Measurements from ENCODE around the gene SLC12A4.

SLC12A4 gene

DNA sequence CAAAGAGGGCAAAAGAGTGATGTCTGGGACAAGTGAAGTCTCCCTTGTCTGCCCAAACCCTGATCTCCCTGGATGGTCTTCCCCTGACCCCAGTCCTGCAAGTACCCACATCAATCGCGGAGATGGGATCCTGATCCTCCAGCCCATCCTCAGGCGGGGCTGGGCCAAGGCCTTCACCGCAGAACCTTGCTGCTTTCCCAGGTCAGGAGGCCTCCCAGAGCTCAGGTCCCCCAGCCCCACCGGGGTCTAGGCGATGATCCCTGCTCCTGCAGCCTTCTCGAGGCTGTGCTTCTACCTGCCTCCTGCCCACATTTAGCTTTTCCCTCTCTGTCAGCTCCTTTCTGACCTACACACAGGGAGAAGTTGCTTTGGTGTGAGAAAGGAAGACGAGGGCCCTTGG lies 6.3 kb downstream of the SLC12A4 start:
- DNase-seq: no peak

GRCh38 chr16:67961551-67961957 lies 6.9 kb downstream of the SLC12A4 start:
- no peak for DNase-seq

GRCh38 chr16:67959536-67960329 lies 8.7 kb downstream of the SLC12A4 start:
- no peak for DNase-seq

- no peak for DNase-seq
These were observed 10.8 kb downstream of the SLC12A4 start for GRCh38 chr16:67957622-67958021.

- DNase-seq: no peak
These were observed 13.8 kb downstream of the SLC12A4 start for GRCh38 chr16:67954421-67955196.

GRCh38 chr16:67953641-67954375 lies 14.6 kb downstream of the SLC12A4 start:
- DNase-seq: no peak

DNA sequence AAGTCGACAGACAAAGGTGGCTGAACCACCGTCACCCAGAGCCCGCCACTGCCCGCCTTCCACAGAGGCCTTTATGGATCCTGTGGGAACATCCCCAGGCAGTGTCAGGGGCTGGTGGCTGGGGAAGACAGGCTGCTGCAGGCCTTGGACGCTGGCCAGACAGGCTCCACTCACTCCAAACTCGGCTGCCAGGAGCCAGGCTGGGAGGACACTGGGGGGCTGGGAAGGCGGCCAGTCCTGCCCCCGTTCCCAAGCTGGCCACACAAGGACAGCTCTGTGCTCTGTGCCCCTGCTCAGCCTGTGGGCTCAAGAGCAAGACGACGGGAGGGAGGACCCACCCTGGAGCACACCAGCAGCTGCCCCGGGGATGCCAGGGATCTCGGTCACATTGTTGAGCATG lies 17.0 kb downstream of the SLC12A4 start:
- peak; percentile 78 to 92 for DNase-seq

- no peak for DNase-seq
These were observed 18.0 kb downstream of the SLC12A4 start for GRCh38 chr16:67950335-67950843.

DNA sequence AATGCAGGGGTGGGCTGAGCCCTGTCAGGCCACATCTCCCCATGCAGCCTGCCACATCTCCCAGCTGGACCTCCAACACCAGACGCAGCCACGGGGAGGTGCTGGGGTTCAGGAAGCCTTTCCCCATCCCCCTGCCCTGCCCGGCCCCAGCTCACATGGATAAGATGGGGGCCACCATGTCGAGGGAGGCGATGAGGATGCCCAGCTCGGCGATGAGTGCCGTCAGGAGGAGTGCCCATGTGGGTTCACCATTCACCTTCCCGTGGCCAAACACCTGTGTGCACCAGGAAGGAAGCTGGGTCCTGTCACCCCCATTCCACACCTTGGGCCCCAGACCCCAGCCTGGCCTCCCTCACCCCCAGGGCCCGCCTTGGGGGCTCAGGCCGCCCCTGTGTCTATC lies 18.8 kb downstream of the SLC12A4 start:
- no peak for DNase-seq

DNA sequence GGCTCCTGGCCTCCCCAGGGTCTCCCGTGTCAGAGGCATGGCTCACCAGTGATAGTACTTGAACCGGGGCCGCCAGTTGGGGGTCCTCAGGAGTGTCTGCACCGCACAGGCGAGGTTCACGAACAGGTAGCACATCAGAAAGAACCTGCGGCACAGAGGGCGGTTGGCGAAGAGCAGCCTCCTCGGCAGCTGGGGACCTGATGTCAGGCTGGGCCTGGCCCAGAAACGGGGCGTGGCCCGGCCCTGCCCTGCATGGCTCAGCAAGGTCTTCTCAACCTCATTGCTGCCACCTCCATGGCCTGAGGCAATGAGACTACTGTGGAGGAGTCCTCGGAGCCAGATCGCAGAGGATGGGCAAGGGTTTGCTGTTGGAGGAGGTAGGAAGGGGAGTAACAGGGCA lies 20.4 kb downstream of the SLC12A4 start:
- no peak for DNase-seq

DNA sequence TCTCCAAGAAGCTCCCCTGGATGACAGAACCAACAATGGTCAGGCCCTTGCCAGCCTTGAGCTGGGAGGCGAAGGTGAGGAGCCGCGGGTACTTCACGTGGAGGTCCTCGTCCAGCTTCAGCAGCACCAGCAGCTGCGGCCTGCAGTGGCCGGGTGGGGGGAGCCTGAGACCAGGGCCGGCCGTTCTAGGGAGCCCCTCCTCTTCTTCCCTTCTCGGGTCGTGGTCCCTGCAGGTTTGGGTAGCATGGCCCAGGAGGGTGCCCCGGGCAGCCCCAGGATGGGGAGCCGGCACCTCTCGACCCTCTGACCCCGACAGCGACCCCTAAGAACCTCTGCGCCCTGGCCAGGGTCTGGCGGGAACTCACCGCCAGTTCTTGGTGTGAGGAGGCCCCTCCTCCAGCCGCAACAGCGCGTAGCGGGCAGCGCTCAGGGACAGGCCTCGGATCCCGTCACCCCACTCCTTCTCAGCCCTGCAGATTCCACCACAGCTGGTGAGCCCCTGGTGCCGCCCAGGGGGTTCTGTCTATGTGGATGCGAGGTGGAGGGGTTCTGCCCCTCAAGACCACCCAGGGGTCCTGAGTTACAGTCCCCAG lies 21.4 kb downstream of the SLC12A4 start:
- no peak for DNase-seq

DNA sequence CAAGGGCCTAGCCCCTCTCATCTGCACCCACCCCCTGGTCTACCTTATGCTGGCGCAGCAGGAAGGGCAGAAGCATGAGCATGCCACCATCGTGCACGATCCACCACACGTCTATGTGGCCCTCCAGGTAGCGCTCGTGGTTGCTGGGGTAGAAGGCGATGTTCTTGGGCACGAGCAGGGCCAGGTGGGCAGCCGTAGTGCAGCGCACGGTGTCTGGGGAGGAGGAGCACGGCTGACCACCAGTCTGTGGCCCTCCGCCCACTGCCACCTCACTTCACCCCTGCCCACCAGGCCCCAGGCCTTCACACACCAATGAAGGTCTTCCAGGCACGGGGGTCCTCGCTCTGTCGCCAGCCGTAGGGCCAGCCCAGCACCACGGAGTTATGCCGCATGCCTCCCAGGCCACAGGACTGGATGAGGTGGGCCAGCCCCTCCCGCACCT lies 22.3 kb downstream of the SLC12A4 start:
- no peak for DNase-seq

DNA sequence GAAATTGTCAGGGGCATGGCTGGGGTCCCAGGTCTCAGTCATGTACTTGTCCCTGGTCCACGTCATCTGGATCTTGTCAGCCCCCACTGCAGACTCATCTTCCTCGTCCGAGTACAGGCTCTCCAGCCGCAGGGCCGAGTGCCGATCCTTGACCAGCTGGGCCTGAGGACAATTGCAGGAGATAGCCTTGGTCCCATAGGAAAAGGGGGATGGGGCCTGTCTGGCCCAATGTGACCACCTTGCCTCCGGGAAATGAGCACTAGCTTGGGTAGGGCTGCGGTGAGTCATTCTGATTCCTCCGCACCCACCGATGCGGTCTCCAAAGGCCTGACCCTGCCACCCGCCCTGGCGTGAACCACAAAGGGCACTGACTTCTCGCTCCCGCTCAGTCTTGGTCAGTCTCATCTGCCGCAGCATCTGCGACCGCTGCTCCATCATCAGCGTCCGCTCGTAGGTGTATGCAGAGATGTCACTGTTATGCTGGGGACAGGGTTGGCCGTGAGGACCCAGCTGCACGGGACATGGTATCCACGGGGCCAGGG lies 23.0 kb downstream of the SLC12A4 start:
- DNase-seq: no peak

GRCh38 chr16:67944690-67945391 lies 23.6 kb downstream of the SLC12A4 start:
- DNase-seq: no peak

DNA sequence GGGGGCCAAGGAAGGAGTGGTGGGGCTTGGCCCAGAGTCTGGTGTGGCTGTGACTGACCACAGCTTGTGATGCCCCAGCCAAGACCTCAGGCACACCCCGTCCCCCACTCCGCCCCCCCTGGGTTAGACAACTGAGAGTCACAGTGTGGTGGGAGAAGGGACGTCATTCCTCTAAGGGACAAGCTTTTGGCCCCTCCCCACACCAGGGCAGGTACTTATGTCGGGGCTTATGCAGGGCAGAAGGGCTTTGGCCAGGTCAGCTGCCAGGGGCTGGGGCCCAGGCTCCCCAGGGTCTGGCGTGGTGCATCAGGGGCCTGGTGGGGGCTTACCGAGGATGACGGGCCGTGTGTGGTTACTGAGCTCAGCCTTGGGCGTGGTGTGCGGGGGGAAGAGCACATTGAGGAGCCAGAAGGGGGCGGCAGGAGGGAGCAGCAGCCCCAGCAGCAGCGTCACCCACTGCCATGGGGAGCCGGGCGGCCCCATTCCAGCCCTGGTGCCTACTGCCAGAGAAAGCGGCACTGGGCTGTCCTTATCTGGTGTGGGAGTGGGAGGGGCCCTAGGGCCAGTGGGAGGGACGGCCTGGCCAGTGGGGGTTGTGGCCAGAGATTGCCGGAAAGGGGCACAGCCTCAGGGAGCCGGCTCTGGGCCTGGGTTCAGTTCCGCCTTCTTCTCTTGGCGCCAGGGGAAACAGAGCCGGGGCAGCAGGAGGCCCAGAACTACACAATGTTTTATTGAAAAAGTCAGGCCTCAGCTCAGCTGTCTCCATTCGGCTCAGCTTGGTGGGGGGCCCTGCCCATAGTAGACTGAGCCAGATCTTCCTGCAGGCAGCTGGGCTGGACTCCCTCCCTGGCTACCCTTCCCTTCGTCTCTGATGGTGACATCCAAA lies 24.6 kb downstream of the SLC12A4 start, which contains the start of gene LCAT:
LCAT (minus strand) TSS at position 502 of the 886 bp plus-strand sequence; CDS start at position 483, 19 bp downstream.
- DNase-seq: peak; percentile 70 to 85

- DNase-seq: no peak
These were observed 25.2 kb downstream of the SLC12A4 start for GRCh38 chr16:67943256-67943618.

GRCh38 chr16:67942510-67943255 lies 25.8 kb downstream of the SLC12A4 start:
- no peak for DNase-seq

DNA sequence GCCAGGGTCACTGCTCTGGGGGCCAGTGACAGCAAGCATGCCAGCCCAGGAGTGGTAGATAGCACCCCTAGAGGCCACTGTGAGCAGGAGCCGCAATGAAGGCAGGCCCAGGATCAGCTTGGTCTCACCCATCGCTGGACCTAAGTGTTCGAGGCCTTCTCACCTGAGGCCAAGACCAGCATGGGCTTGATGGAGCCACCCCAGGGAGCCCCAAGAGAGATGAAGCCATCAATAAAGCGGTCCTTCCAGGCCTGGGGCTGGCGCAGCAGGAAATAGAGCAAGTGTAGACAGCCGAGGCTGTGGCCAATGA lies 26.3 kb downstream of the SLC12A4 start:
- DNase-seq: no peak

GRCh38 chr16:67941469-67942199 lies 26.8 kb downstream of the SLC12A4 start:
- DNase-seq: no peak

Data from hippocampal formation (tissue), 2 donors.